ENCODE measurements around the gene SLC44A5.

GRCh38 chr1:75198163-75198562, 412.8 kb downstream of the SLC44A5 start:
- TF ChIP-seq CTCF (conservative IDR thresholded peaks at IDR 0.05; ENCODE audit: low read depth in 2 of 2): no peak
- TF ChIP-seq EZH2phosphoT487 (IDR thresholded peaks at IDR 0.05; ENCODE audit: unreplicated experiment): no peak
- TF ChIP-seq EZH2 (IDR thresholded peaks at IDR 0.05; ENCODE audit: low read depth, unreplicated experiment): no peak
- TF ChIP-seq ETS1 (IDR thresholded peaks at IDR 0.05): no peak
- no peak for TF ChIP-seq NANOG (IDR thresholded peaks at IDR 0.05; ENCODE audit: borderline replicate concordance)
